GM19099 (cell line): ENCODE measurements around the gene JMJD1C.

Experiments used
- POLR2A ChIP-seq: IDR thresholded peaks from 3 replicates; pipeline ENCODE4 v1.6.1; 2011; ENCODE audit warnings: low read depth; ENCODE audit not compliant: insufficient read length; ENCODE audit errors: extremely low read depth

The JMJD1C gene

GRCh38 chr10:63260103-63260859 is 205.5 kb downstream of the JMJD1C start:
- TF ChIP-seq POLR2A, result no peak

- TF ChIP-seq POLR2A, result no peak
Measured at GRCh38 chr10:63258920-63259678, 206.7 kb downstream of the JMJD1C start.

GRCh38 chr10:63257778-63258177 is 208.0 kb downstream of the JMJD1C start:
- no peak for TF ChIP-seq POLR2A

GRCh38 chr10:63256009-63256773 is 209.6 kb downstream of the JMJD1C start:
- TF ChIP-seq POLR2A, result no peak

GRCh38 chr10:63255316-63255715 is 210.5 kb downstream of the JMJD1C start:
- no peak for TF ChIP-seq POLR2A

- TF ChIP-seq POLR2A, result no peak
Measured at GRCh38 chr10:63253040-63253439, 212.7 kb downstream of the JMJD1C start.

- no peak for TF ChIP-seq POLR2A
Measured at GRCh38 chr10:63252095-63252762, 213.5 kb downstream of the JMJD1C start.

GRCh38 chr10:63250032-63250431 is 215.7 kb downstream of the JMJD1C start:
- TF ChIP-seq POLR2A, result no peak

GRCh38 chr10:63247771-63248170 is 218.0 kb downstream of the JMJD1C start:
- no peak for TF ChIP-seq POLR2A

- TF ChIP-seq POLR2A, result no peak
Measured at GRCh38 chr10:63246356-63246755, 219.4 kb downstream of the JMJD1C start.

- no peak for TF ChIP-seq POLR2A
Measured at GRCh38 chr10:63241841-63242281, 223.9 kb downstream of the JMJD1C start.

GRCh38 chr10:63240807-63241206 is 225.0 kb downstream of the JMJD1C start:
- no peak for TF ChIP-seq POLR2A

- no peak for TF ChIP-seq POLR2A
Measured at GRCh38 chr10:63238501-63238900, 227.3 kb downstream of the JMJD1C start.

- TF ChIP-seq POLR2A, result no peak
Measured at GRCh38 chr10:63237396-63237795, 228.4 kb downstream of the JMJD1C start.
